Spleen (tissue), 7 donors: ENCODE data around the gene PALLD.

ENCODE experiments used
- CTCF ChIP-seq, 11 experiments: fragments of 200-600 bp in 7 of 11; fragments of 450-650 bp in 4 of 11; sonication (generic) in 4 of 11; IDR thresholded peaks in 8 of 11; conservative IDR thresholded peaks in 3 of 11; 1 replicate in 7 of 11; 2 replicates in 4 of 11; pipeline versions ENCODE4 v1.4.0 to v1.8.0; 2016 to 2021; ENCODE audit warnings: antibody characterized with exemption in 11 of 11, inconsistent platforms in 4 of 11, mild to moderate bottlenecking in 1 of 11
- POLR2A ChIP-seq, 3 donors: fragments of 450-650 bp; IDR thresholded peaks; one replicate each; pipeline ENCODE4 v1.5.1; 2017; ENCODE audit warnings: antibody characterized with exemption in 3 of 3, mild to moderate bottlenecking in 1 of 3
- POLR2AphosphoS5 ChIP-seq, 3 donors: sonication (generic); formaldehyde crosslinking; IDR thresholded peaks; one replicate each; pipeline ENCODE4 v1.5.1; 2017; ENCODE audit warnings: antibody characterized with exemption in 3 of 3
- donor health status: DM: no; HTN: no; CAD: no; lungs with moderate emphysema.
- donor health status: DM: no; HTN: no; CAD: no.
- donor health status: DM: no; HTN: no; CAD: no.

- no peak for TF ChIP-seq CTCF (IDR thresholded peaks at IDR 0.05 in 8 of 11, conservative IDR thresholded peaks at IDR 0.05 in 3 of 11)
- no peak for TF ChIP-seq POLR2AphosphoS5 (IDR thresholded peaks at IDR 0.05)
- no peak for TF ChIP-seq POLR2A (IDR thresholded peaks at IDR 0.05)
Measured at GRCh38 chr4:168485156-168485910, 11.5 kb upstream of the PALLD start.
